BE2C (cell line): ENCODE measurements around the gene RABL2A.
"Not testable (repeated sequence)": the region's sequence is repeated elsewhere in the genome, so short reads cannot be mapped to it uniquely, and the experiment has no call there.

Experiments used
- DNase-seq: peaks from one replicate; pipeline ENCODE4 v3.0.0-alpha.2; 2020
- H3K27me3 ChIP-seq: fragments of 250-450 bp; sonication (Bioruptor Pico); 2 replicates; pipeline ENCODE4 v1.5.1; 2020; ENCODE audit warnings: mild to moderate bottlenecking
- H3K36me3 ChIP-seq: fragments of 250-450 bp; sonication (Bioruptor Pico); 2 replicates; pipeline ENCODE4 v1.5.1; 2020; ENCODE audit warnings: mild to moderate bottlenecking
- H3K4me1 ChIP-seq: fragments of 250-450 bp; sonication (Bioruptor Pico); 2 replicates; pipeline ENCODE4 v1.5.1; 2020
- H3K4me3 ChIP-seq: 2 replicates; pipeline ENCODE4 v1.5.1; 2011; ENCODE audit warnings: low read depth, low read length
- H3K9me3 ChIP-seq: fragments of 250-450 bp; sonication (Bioruptor Pico); 2 replicates; pipeline ENCODE4 v1.5.1; 2020
- CTCF ChIP-seq: IDR thresholded peaks from 2 replicates; pipeline ENCODE4 v1.5.1; 2012; ENCODE audit warnings: mild to moderate bottlenecking, low read depth, low read length

Gene RABL2A

DNA sequence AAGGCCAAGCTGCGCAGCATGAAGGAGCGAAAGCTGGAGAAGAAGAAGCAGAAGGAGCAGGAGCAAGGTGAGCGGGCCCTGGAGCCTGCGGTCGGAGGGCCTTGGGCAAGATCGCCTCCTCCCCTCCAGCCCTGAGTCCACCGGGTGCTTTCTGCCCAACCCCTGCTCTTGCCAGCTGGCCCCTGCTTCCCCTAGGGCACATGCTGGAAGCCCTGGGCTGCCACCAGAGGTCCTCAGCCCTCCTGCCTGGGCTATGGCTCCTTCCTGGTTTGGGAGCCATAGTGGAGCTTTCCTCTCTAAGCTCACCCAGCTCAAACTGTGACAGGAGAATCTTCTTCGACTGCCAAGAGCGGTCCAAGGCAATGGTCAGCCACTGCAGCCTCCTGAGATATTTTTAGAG is 29.5 kb upstream of the RABL2A start:
- not testable (repeated sequence) for H3K27me3 ChIP-seq, DNase-seq, H3K4me3 ChIP-seq, H3K36me3 ChIP-seq, H3K4me1 ChIP-seq, H3K9me3 ChIP-seq
- TF ChIP-seq CTCF: 0 out of 2 replicates have a peak, but pooled peaks have one; percentile 2

DNA sequence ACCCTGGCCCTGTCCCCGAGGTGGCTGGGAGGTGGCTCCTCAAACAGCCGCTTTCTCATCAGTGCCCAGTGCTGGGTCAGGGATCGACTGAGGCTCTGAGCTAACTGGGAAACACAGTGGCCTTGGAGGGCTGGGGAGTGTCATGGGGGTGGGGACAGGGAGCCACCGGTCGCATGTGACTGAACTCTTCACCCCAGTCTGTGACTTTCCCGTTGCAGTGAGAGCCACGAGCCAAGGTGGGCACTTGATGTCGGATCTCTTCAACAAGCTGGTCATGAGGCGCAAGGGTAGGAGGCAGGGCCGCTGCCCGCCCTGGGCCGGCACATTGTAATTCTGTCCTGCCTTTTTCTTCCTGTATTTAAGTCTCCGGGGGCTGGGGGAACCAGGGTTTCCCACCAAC is 28.9 kb upstream of the RABL2A start:
- H3K4me1 ChIP-seq, H3K27me3 ChIP-seq, DNase-seq, H3K4me3 ChIP-seq, H3K9me3 ChIP-seq, H3K36me3 ChIP-seq: not testable (repeated sequence)

GRCh38 chr2:113598738-113599137 is 28.3 kb upstream of the RABL2A start:
- H3K27me3 ChIP-seq, H3K4me3 ChIP-seq, H3K36me3 ChIP-seq, DNase-seq, H3K4me1 ChIP-seq, H3K9me3 ChIP-seq: not testable (repeated sequence)

- not testable (repeated sequence) for H3K27me3 ChIP-seq, H3K4me3 ChIP-seq, H3K36me3 ChIP-seq, H3K9me3 ChIP-seq, H3K4me1 ChIP-seq, DNase-seq
Measured at GRCh38 chr2:113599208-113599607, 27.9 kb upstream of the RABL2A start.

- not testable (repeated sequence) for H3K9me3 ChIP-seq, H3K36me3 ChIP-seq, H3K4me3 ChIP-seq, H3K4me1 ChIP-seq, H3K27me3 ChIP-seq
- DNase-seq: peak; percentile 61
Measured at GRCh38 chr2:113602040-113602769, 24.9 kb upstream of the RABL2A start.

DNA sequence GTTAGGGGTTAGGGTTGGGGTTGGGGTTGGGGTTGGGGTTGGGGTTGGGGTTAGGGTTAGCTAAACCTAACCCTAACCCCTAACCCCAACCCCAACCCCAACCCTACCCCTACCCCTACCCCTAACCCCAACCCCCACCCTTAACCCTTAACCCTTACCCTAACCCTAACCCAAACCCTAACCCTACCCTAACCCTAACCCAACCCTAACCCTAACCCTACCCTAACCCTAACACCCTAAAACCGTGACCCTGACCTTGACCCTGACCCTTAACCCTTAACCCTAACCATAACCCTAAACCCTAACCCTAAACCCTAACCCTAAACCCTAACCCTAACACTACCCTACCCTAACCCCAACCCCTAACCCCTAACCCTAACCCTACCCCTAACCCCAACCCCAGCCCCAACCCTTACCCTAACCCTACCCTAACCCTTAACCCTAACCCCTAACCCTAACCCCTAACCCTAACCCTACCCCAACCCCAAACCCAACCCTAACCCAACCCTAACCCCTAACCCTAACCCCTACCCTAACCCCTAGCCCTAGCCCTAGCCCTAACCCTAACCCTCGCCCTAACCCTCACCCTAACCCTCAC is 24.1 kb upstream of the RABL2A start:
- no peak for DNase-seq
- no peak for TF ChIP-seq CTCF
- Histone ChIP-seq H3K36me3 (no peaks in the 10 kb centered on the region), H3K4me1 (no peaks in the 10 kb centered on the region), H3K9me3 (no peaks in the 10 kb centered on the region), H3K27me3 (no peaks in the 10 kb centered on the region), H3K4me3 (no peak overlapping the region)

DNA sequence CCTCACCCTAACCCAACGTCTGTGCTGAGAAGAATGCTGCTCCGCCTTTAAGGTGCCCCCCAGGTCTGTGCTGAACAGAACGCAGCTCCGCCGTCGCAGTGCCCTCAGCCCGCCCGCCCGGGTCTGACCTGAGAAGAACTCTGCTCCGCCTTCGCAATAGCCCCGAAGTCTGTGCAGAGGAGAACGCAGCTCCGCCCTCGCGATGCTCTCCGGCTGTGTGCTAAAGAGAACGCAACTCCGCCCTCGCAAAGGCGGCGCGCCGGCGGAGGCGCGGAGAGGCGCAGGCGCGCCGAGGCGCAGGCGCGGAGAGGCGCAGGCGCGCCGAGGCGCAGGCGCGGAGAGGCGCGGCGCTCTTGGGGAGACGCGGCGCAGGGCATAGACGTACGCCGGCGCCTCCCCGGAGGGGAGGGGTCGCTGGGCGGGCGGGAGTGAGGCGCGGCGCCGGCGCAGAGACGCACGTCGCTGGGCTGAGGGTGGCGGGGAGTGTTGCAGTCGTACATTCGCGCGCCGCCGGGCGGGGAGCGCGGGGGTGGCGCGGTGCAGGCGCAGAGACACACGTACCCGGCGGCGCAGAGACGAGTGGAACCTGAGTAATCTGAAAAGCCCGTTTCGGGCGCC is 23.5 kb upstream of the RABL2A start:
- not testable (repeated sequence) for H3K9me3 ChIP-seq, H3K4me3 ChIP-seq, H3K36me3 ChIP-seq, H3K27me3 ChIP-seq, H3K4me1 ChIP-seq, DNase-seq

DNA sequence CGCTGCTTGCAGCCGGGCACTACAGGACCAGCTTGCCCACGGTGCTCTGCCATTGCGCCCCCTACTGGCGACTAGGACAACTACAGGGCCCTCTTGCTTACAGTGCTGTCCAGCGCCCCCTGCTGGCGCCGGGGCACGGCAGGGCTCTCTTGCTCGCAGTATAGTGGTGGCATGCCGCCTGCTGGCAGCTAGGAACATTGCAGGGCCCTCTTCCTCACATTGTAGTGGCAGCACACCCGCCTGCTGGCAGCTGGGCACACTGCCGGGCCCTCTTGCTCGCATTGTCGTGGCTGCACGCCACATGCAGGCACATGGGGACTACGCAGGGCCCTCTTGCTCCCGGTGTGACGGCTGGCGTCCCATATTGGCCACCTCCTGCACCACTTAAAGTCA is 23.0 kb upstream of the RABL2A start:
- H3K27me3 ChIP-seq, H3K4me1 ChIP-seq, H3K4me3 ChIP-seq, H3K36me3 ChIP-seq, H3K9me3 ChIP-seq: not testable (repeated sequence)
- TF ChIP-seq CTCF: peak; percentile 83
- DNase-seq: peak; percentile 75

- not testable (repeated sequence) for H3K4me3 ChIP-seq, H3K36me3 ChIP-seq, H3K4me1 ChIP-seq, H3K27me3 ChIP-seq, DNase-seq, H3K9me3 ChIP-seq
Measured at GRCh38 chr2:113604661-113605060, 22.4 kb upstream of the RABL2A start.

GRCh38 chr2:113606036-113606435 is 21.0 kb upstream of the RABL2A start:
- not testable (repeated sequence) for H3K27me3 ChIP-seq, DNase-seq, H3K4me1 ChIP-seq, H3K36me3 ChIP-seq, H3K9me3 ChIP-seq, H3K4me3 ChIP-seq

DNA sequence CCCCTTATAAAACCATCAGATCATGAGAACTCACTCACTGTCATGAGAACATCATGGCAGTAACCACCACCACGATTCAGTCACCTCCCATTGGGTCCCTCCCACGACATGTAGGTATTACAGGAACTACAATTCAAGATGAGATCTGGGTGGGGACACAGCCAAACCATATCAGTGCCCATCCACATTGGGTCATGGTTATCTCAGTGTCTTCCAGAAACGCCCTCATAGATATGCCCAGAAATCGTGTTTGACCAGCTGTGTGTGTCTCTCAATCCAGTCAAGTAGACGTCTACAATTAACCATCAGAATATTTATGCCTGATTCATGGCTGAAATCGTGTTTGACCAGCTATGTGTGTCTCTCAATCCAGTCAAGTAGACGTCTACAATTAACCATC is 17.2 kb upstream of the RABL2A start:
- not testable (repeated sequence) for H3K36me3 ChIP-seq, DNase-seq, H3K4me1 ChIP-seq, H3K9me3 ChIP-seq, H3K27me3 ChIP-seq, H3K4me3 ChIP-seq

GRCh38 chr2:113621002-113621401 is 6.1 kb upstream of the RABL2A start:
- not testable (repeated sequence) for H3K4me1 ChIP-seq, H3K36me3 ChIP-seq, DNase-seq, H3K9me3 ChIP-seq, H3K27me3 ChIP-seq, H3K4me3 ChIP-seq

DNA sequence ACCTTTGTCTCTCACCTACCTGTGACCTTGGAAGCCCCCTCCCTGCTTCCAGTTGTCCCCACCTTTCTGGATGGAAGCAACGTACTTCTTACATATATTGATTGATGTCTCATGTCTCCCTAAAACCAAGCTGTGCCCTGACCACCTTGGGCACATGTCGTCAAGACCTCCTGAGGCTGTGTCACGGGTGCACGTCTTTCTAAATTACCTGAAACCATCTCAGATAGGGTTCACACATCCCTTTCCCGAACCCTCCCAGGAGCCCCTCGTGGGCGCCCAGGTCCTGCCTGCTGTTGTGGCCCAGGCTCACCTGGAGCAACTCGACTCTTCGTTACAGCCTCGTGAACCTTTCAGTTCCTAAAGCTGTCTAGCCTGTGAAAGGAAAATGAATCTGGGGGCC is 1.2 kb upstream of the RABL2A start:
- not testable (repeated sequence) for H3K36me3 ChIP-seq, H3K4me1 ChIP-seq, DNase-seq, H3K4me3 ChIP-seq, H3K27me3 ChIP-seq, H3K9me3 ChIP-seq
